Left renal cortex interstitium (tissue), 4 donors: ENCODE results near the gene RASL10B. TPM values are rescaled to one million over a fixed set of nuclear protein-coding genes. Genes with fewer than 3 reads are reported as not detected.
"Not testable (repeated sequence)": the region's sequence is repeated elsewhere in the genome, so short reads cannot be mapped to it uniquely, and the experiment has no call there.

Source experiments
- DNase-seq, 4 donors: peaks; one replicate each; pipeline ENCODE4 v3.0.0-alpha.2; 2013; ENCODE audit warnings: low read depth in 4 of 4, low spot score in 2 of 4, missing footprints in 1 of 4
- polyA plus RNA-seq, 4 donors: library from polyadenylated mRNA; unstranded; fragments of 120-200 nt; gene quantifications; one replicate each; pipeline ENCODE4 v1.2.1, GENCODE V29; 2013; ENCODE audit not compliant: insufficient read length in 4 of 4

RASL10B gene, protein sequence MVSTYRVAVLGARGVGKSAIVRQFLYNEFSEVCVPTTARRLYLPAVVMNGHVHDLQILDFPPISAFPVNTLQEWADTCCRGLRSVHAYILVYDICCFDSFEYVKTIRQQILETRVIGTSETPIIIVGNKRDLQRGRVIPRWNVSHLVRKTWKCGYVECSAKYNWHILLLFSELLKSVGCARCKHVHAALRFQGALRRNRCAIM
- 10 to 100 TPM; 12.0 to 16.8 (median 15.3) TPM for polyA plus RNA-seq

DNA sequence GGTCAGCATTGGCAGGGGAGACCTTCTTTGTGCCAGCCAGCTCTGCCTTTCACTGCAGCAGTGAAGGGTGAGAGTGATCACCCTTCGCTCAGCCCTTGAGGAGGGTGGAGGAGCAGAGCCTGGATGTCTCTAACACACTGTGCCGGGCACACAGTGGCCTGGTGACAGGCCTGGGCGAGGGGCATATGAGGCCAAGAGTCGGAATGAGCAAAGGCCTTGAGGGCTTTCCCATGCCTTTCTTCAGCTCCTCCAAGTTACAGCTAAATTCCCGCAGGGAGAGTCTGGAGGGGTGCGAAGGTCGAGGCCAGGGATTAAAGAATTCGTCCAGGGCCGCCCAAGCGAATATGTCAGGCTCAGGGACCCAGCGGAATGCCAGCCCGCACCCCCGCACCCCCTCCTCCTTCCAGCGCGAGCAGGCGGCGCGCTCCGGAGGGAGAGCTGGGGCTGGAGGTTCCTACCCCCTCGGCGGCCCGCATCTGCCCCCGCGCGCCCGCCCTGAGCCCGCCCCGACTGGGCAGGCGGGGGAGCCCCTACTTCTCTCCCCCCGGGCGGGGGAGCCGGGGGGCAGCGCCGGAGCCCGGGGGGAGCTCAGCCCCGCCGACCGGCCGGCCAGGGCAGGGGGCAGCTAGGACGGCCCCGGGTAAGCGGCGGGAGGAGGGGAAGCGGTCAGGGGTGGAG lies at the start of gene RASL10B:
RASL10B (plus strand) TSS at position 401 of the 678 bp plus-strand sequence. CDS start 3,546 bp downstream, outside the sequence.
- DNase-seq, result peak in 1 of 4 donors; percentile 41

DNA sequence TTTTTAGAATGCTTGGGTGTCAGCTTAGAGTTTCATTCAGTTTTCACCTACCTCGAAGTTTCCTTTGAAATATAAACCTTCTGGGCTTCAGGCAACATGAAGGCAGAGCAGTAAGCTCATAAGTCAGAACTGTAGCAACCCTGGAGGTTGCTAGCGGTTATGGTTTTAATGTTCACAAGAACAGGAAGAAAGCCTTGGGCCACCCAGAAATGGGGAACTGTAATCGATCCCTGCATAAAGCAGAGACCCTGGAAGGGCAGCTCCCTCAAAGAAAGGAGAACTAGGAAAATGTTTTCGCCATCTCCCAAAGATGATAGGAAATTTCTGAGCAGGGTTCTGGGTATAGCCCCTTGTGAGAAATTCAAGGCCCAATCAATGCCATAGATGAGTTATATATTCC lies 47.8 kb upstream of the RASL10B start:
- no peak for DNase-seq

DNA sequence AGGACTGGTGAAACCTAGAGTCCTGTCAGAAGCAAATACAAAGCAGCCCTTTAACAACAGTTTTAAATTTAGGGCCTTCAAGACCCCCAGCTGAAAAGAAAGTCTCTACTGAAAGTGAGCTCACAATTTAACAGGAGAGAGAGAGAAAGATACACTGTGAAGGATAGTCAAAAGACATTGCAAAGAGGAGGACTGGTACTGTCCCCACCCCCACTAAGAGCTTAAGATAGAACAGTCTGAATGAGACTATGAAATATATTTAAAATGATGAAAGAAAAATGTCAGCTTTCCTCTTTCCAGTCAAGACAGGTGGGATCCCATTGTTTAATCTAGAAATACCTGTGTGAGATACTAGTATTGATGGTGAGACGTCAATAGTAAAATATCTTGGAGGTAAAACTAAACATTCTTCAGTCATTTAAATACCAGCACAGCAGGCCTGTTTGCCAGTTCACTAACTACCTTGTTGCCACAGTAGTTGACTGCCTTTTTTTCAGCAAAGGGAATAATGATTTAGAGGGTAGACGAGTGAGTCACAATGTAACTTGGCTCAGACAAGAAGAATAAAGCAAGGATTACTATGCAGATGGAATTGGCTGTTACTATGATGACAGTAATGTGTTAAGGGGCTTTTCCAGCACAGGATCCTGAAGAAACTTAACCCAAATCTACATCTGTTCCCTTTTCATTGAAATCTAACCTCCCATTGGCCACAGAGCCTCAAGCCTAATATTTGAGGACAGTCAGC lies 47.2 kb upstream of the RASL10B start:
- no peak for DNase-seq

DNA sequence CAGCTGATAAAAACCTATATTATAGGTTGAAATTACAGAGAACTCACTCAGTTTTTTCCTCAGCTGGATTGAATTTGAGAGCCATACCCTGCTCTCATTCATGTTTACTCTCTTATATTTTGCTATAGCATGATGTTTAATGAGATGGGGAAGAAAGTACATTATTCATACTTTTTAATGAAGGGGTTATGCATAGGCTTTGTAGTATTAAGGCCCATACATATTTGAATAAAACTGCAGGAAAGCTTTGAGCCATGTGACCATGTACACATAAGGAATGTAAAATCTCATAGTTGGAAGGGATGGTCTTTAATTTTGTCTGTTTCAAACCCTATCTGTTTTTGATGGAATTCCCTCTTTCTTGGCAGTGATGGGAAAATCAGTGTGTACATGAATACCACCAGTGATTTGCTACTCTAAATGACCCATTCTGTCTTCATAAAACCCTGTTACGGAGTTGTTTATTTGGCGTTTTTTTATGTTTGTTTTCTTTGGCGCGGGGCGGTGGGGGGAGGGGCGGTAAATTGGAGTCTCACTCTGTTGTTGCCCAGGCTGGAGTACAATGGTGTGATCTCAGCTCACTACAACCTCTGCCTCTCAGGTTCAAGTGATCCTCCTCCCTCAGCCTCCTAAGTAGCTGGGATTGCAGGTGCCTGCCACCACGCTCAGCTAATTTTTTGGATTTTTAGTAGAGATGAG lies 38.8 kb upstream of the RASL10B start:
- DNase-seq, result no peak

DNA sequence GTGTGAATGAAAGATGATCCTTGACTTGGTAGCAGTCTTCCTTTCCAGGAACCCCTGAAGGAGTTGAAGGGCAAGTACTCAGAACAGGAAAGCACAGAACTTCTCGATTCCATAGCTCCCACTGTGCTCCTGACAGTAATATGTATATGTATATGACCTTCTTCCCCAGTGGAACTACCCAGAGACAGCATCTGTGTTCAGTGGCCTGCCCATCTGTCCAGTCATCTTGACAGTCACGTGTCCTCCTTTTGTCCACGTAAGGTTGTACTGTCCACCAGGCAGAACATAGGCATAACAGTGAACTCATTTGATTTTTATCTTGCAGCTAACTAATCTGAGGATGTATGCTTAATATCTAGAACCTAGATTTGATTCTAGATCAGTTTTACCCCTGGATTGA lies 37.8 kb upstream of the RASL10B start:
- no peak for DNase-seq

DNA sequence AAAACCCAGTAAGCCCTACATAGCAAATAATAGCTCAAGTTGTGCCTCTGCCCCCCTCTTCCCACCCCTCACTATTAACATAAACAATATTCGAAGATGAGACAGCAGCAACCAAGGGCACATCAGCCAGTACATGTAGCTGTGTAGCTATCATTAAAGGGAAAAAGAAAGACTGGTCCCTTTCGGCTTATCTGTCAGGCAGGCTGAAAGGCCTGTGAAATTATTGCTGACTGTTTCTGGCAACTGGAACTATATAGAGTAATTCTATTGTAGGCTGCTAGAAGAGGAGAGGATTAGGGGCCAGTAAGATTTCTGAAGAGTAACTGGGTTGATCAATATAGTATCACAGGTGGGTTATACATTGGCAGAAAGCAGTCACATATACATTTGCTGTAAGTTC lies 36.5 kb upstream of the RASL10B start:
- DNase-seq, result no peak

DNA sequence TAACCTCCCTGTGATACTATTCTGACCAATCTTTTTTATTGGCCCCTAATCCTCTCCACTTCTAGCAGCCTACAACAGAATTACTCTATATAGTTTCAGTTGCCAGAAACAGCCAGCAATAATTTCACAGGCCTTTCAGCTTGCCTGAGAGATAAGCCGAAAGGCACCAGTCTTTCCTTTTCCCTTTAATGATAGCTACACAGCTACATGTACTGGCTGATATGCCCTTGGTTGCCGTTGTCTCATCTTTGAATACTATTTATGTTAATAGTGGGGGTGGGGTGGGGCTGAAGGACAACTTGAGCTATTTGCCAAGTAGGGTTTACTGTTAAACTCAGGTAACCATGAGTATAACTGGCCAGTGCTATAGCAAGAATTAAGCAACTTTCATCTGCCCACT lies 35.8 kb upstream of the RASL10B start:
- no peak for DNase-seq

DNA sequence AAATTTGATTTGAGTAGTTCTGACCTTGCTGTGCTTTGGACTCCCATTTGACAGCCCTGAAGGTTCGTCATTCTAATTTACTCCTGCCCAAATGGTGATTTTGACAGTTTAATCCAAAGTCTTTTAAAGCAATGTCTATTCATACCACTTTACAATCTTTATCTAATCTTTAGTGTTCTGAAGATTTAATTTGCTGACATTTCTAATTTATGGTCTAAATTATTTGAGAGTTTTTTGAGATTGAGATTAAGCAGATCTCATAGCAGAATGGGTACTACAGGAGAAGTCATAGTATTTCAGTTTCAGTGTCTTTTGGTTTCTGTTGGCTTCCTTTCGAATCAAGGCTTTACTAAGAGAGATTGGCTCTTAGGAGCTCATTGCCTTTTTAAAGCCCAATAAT lies 32.6 kb upstream of the RASL10B start:
- DNase-seq, result no peak

DNA sequence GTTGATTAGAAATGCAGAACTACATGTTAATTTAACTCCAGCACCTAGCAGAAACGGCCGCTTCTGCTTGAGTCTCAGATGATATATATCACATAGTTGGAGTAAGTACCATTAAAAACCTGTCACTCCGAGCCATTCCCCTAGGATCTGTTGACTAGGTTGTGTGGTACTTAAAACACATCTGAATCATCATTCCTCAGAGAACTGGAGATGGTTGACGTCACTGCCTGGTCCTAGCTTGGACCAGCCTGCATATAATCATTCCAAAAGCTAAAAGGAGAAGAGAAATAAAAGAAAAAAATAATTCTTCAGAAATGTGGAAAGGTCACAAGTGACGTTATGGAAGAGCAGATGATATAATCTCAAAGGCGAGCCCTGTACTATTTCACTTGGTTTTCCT lies 31.3 kb upstream of the RASL10B start:
- no peak for DNase-seq

DNA sequence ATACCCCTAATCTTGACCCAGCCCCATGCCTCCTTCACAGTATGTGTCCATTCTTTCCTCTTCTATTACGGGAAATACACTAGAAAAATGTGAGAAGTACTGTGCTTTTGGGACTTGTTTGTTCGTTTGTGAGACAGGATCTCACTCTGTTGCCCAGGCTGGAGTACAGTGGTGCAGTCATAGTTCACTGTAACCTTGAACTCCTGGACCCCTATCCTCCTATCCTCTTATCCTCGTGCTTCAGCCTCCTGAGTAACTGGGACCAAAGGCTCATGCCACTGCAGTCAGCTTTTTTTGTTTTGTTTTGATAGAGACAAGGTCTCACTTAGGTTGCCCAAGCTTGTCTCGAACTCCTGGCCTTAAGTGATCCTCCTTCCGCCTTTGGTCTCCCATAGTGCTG lies 29.9 kb upstream of the RASL10B start:
- no peak for DNase-seq

DNA sequence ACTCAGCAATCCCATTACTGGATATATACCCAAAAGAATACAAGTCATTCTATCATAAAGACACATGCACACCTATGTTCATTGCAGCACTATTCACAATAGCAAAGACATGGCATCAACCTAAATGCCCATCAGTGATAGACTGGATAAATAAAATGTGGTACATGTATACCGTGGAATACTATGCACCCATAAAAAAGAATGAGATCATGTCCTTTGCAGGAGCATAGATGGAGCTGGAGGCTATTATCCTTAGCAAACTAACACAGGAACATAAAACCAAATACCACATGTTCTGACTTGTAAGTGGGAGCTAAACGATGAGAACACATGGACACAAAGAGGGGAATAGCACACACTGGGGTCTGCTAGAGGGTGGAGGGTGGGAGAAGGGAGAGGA lies 28.1 kb upstream of the RASL10B start:
- not testable (repeated sequence) for DNase-seq

DNA sequence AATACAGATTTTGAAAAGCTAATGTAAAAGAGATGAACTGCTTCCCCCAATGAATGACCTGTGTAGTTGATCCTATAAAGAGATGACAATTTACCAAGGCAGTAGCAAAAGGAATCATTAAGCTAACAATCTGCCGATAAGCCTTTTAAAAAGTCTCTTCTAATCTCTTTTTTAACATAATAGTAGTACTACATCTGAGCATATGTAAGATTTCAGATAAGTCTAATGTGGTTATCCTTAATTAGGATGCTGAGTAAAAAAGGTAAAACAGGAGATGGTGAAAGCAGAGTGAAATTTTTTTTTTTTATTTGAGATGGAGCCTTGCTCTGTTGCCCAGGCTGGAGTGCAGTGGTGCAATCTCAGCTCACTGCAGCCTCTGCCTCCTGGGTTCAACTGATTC lies 26.2 kb upstream of the RASL10B start:
- no peak for DNase-seq

DNA sequence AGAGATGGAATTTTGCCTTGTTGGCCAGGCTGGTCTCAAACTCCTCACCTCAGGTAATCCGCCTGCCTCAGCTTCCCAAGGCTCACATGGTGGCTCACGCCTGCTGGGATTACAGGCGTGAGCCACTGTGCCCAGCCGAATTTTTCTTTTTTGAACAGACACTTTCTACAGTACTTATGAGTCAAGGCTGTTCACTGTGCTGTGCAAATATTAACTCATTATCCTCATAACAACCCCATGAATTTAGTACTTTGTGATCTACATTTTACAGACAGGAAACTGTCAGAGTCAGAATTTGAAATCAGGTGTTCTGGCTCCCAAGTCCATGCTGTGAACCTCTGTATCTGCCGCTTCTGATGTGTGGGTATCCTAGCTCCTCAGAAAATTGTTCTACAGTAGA lies 25.7 kb upstream of the RASL10B start:
- no peak for DNase-seq

DNA sequence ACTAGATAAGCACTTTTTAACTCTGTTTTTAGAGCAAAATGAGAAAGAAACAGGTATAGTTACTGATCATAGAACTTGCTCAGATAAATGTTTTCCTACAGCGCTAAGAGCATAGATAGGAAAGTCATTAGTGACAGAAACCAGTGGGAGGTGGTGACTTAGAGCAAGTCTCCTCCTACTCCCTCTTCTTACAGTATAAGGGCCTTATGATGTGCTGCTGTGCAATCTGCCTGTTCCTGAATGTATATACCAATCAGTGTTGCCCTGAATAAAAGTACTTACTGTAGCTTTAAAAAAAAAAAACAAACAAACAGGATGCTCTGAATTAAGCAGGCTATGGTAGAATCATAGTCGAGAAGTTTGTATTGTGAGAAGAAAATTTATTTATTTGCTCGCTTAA lies 23.3 kb upstream of the RASL10B start:
- no peak for DNase-seq

DNA sequence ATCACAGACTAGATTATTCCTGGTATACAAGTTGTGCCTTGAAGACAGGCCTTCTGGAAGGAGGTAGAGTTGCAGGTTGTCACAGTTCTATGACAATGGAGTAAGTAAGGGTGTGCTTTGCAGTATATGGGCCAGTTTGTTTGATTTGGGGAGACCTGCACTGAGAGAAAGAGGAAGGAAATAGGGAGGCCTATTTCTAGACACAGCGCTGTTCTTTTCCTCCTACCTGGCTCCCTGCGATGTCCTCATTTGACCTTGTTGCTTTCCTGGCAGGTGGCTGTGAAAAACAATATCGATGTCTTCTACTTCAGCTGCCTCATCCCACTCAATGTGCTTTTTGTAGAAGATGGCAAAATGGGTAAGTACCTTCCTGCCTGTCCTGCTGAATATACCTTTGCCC lies 22.5 kb upstream of the RASL10B start:
- DNase-seq, result no peak

DNA sequence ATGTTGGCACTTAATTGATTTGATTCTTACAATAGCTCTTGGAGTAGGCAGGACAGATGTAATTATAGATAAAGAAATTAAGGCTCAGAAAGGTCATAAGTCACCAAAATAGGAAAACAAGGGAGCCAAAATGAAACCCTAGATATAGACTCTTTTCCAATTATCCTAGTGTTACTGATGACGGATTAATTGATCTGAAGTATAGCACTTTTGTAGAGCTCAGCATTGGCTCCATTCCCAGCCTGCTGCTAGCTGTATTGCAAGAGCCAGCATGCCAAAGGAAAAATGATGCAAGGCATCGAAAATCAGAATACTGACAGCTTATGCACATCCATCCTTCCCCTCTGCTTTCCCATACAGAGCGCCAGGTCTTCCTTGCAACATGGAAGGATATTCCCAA lies 21.6 kb upstream of the RASL10B start:
- no peak for DNase-seq

DNA sequence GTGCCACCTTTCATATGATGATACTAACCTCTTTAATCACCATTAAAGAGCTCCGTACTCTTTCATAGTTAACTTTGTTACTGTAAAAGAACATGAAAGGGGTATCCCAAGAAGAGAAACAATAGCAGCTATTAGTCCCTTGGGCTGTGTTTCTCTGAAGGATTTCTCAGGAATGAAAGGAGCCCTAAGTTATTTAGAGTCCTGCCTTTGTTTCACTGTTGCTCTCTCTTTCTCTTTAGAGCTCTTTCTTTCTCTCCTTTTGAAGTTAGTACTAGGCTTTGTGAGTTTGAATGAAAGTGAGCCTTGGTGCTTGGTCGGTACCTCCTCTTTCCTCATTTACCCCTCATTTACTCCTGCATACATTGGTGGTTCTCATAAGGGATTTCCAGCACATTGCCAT lies 20.5 kb upstream of the RASL10B start:
- DNase-seq, result no peak

DNA sequence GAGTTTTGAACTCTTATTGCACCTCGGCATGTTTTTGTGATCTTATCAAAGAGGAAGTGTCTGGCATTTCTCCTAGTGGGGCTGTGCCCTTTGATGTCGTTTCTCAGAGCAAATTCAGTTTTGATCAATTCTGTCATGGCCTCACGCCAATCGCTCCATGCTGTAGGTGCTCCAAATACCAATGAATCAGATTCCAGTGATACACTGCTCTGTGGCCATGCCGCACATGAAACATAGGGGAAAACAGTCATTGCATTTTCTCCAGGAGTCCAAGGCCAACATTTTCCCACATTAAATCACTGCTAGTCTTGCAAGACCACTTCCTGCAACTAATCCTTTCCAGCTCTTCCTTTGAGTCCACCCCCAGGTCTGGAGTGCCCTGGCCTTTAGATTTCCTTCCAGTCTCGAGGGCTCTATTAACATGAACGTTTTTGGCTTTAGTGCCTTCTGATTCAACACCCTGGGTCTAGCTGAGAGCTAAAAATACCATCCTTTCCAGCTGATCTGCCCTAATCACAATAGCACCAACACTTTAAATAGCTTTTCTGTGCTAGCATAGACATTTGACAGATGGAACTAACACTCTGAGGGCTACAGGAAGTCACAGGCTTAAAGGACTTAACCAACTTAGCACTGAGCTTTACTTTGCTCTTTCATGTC lies 18.2 kb upstream of the RASL10B start:
- peak in 1 of 4 donors; percentile 59 for DNase-seq

DNA sequence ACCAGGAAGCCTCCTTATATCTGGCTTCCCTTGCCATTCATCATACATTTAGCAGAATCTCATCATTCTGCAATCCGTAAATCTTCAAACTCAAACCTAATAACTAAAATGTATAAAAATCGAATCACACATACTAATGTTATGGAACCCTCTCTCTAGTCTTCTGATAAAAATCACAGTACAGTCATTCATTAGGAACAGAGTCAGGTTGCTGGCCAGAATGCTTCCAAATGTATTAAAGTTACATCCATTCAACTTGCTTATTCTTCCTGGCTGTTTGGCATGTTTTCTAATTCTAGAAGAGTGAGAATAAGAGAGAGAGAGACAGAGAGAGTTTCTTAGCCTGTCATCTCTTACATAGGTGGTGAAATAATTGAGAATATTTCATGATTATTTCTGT lies 16.5 kb upstream of the RASL10B start:
- no peak for DNase-seq

DNA sequence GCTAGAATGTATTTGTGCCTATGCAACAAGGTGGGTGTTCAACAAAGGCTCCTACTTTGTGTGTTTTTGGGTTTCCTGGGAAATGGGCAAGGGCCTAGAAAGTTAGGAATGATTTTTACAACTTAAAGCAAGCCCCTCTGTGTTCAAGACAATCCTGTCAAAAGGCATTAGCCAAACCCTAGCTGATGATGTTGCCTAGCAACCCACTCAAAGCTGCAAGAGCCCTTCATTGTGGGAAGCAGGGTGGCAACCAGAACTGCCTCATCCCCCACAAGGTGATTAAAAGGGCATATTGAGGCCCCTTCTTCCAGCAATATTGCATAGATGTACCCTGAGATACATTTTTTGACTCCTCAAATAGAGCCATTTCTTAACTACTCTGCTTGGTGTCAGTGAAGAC lies 16.0 kb upstream of the RASL10B start:
- DNase-seq, result no peak

DNA sequence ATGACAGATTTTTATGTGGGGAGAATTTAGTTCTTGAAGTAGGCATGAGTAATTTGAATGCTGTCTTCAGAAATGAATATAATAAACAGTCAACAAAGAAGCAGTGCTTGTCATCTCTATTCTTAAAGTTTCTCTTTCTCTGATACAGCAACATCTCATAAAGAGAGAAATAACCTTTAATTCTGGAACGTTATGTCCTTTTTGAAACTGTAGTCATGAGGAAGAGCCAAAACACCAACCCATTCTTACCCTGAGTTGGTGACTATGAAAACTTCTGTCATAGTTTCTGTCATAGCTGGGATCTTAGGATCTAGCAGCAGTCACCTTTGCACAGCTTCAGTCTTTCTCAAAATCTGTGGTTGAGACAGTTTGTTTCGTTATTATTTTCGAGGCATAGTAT lies 15.3 kb upstream of the RASL10B start:
- no peak for DNase-seq
